Esophagus squamous epithelium (tissue), 5 donors: ENCODE data around the gene SLC1A6. TPM values are rescaled to one million over a fixed set of nuclear protein-coding genes. Genes with fewer than 3 reads are reported as not detected.

Experiments used
- DNase-seq: peaks from one replicate; lab custom pipeline; 2025; lab: John Stamatoyannopoulos, UW
- H3K27ac ChIP-seq, 4 donors: fragments of 200-600 bp; sonication (generic); one replicate each; pipeline ENCODE4 v1.5.1; 2016 to 2019; ENCODE audit warnings: mild to moderate bottlenecking in 1 of 4
- H3K27me3 ChIP-seq, 4 donors: fragments of 200-600 bp; sonication (generic); 1 replicate in 3 of 4; 2 replicates in 1 of 4; pipeline versions ENCODE4 v1.5.1 to v1.6.0; 2017 to 2021; ENCODE audit warnings: antibody characterized with exemption in 1 of 4
- H3K36me3 ChIP-seq, 3 donors: fragments of 200-600 bp; sonication (generic); one replicate each; pipeline ENCODE4 v1.5.1; 2016 to 2019
- H3K4me1 ChIP-seq, 3 donors: fragments of 200-600 bp; sonication (generic); one replicate each; pipeline ENCODE4 v1.5.1; 2017 to 2019
- H3K4me3 ChIP-seq, 4 donors: fragments of 200-600 bp; sonication (generic); 1 replicate in 3 of 4; 2 replicates in 1 of 4; pipeline ENCODE4 v1.5.1; 2016 to 2019; ENCODE audit warnings: mild to moderate bottlenecking in 2 of 4, moderate library complexity in 1 of 4
- H3K9me3 ChIP-seq, 3 donors: fragments of 200-600 bp; sonication (generic); one replicate each; pipeline ENCODE4 v1.5.1; 2016 to 2019
- CTCF ChIP-seq, 6 experiments: fragments of 450-650 bp in 4 of 6; fragments of 200-600 bp in 2 of 6; sonication (generic) in 2 of 6; IDR thresholded peaks; one replicate each; pipeline ENCODE4 v1.5.1; 2016 to 2019; ENCODE audit warnings: antibody characterized with exemption in 6 of 6, mild to moderate bottlenecking in 4 of 6, moderate library complexity in 4 of 6
- POLR2A ChIP-seq, 4 donors: fragments of 450-650 bp; IDR thresholded peaks; one replicate each; pipeline ENCODE4 v1.6.1; 2017; ENCODE audit warnings: antibody characterized with exemption in 4 of 4, mild to moderate bottlenecking in 4 of 4, moderate library complexity in 3 of 4
- WGBS, 2 donors: methylation state at CpG; one replicate each; pipeline ENCODE4 v1.1.5; 2018; 5-methylcytosine and 5-hydroxymethylcytosine counted together
- intact Hi-C: fragments of 100-400 bp; cut with DNase I; formaldehyde crosslinking; loops from one replicate; pipeline ENCODE4 v1.15.0; 2022
- total RNA-seq, 4 donors: library from RNA; depleted of rRNA; stranded (reverse); fragments of >200 nt; gene quantifications; one replicate each; pipeline ENCODE4 v1.1.0, GENCODE V29; 2016
- donor health status: DM: yes; HTN: yes; CAD: no.

Gene SLC1A6
- total RNA-seq, 4 donors from 2014 or later = not detected

GRCh38 chr19:14944456-14944855 lies 35.2 kb downstream of the SLC1A6 start:
- intact Hi-C loops = no loop called here

GRCh38 chr19:14943601-14944000 lies 36.1 kb downstream of the SLC1A6 start:
- intact Hi-C loops = no loop called here
- TF ChIP-seq CTCF (IDR thresholded peaks at IDR 0.05) = no peak
- TF ChIP-seq POLR2A (IDR thresholded peaks at IDR 0.05) = no peak
- H3K9me3 ChIP-seq = no peaks in the 10 kb centered on the region
- no peak overlapping the region for H3K27ac ChIP-seq
- DNase-seq = no peak
- WGBS, 2 donors = 38 to 51% methylated on average over 4 of the region's 4 CpGs
- no peaks in the 10 kb centered on the region for H3K4me1 ChIP-seq
- H3K27me3 ChIP-seq = peaks cover 0 to 7% (median 0%) of the 10 kb centered on the region in 4 donors
- H3K36me3 ChIP-seq = no peaks in the 10 kb centered on the region
- no peak overlapping the region for H3K4me3 ChIP-seq

More at GRCh38 chr19:14944456-14944855, 35.2 kb downstream of the SLC1A6 start:
- no peaks in the 10 kb centered on the region for H3K4me1 ChIP-seq
- H3K36me3 ChIP-seq = no peaks in the 10 kb centered on the region
- WGBS, 2 donors = 56 to 80% methylated on average over 1 of the region's 1 CpG
- peaks cover 0 to 3% (median 0%) of the 10 kb centered on the region in 4 donors for H3K27me3 ChIP-seq
- TF ChIP-seq POLR2A (IDR thresholded peaks at IDR 0.05) = no peak
- TF ChIP-seq CTCF (IDR thresholded peaks at IDR 0.05) = no peak
- no peak overlapping the region for H3K4me3 ChIP-seq
- no peak for DNase-seq
- H3K9me3 ChIP-seq = no peaks in the 10 kb centered on the region
- no peak overlapping the region for H3K27ac ChIP-seq

GRCh38 chr19:14941189-14941588 lies 38.5 kb downstream of the SLC1A6 start, which contains the start of gene OR7C2:
TSS of gene OR7C2 (plus strand) at chr19:14941489. CDS start at chr19:14941489, 0 bp downstream.
- H3K4me3 ChIP-seq = no peak within 1 kb of the TSS
- no peak within 1 kb of the TSS for H3K27ac ChIP-seq
- H3K27me3 ChIP-seq = peaks cover 0 to 7% (median 0%) of the 10 kb centered on the region in 4 donors
- H3K36me3 ChIP-seq = no peaks in the 10 kb centered on the region
- TF ChIP-seq CTCF (IDR thresholded peaks at IDR 0.05) = no peak
- TF ChIP-seq POLR2A (IDR thresholded peaks at IDR 0.05) = no peak
- WGBS, 2 donors = 87 to 97% methylated on average over 6 of the region's 6 CpGs
- H3K9me3 ChIP-seq = no peaks in the 10 kb centered on the region
- intact Hi-C loops = no loop called here
- H3K4me1 ChIP-seq = no peaks in the 10 kb centered on the region
- DNase-seq = no peak

- 84 to 85% methylated on average over 6 of the region's 6 CpGs for WGBS, 2 donors
- peaks cover 0 to 7% (median 0%) of the 10 kb centered on the region in 4 donors for H3K27me3 ChIP-seq
- no peaks in the 10 kb centered on the region for H3K9me3 ChIP-seq
- H3K4me3 ChIP-seq = no peak overlapping the region
- no peak for DNase-seq
- TF ChIP-seq POLR2A (IDR thresholded peaks at IDR 0.05) (no peak), CTCF (IDR thresholded peaks at IDR 0.05) (no peak)
- no peaks in the 10 kb centered on the region for H3K36me3 ChIP-seq
- no peaks in the 10 kb centered on the region for H3K4me1 ChIP-seq
- intact Hi-C loops = no loop called here
- H3K27ac ChIP-seq = no peak overlapping the region
These were observed 39.4 kb downstream of the SLC1A6 start for GRCh38 chr19:14940266-14940665.

GRCh38 chr19:14933506-14933905 lies 46.2 kb downstream of the SLC1A6 start:
- TF ChIP-seq POLR2A (IDR thresholded peaks at IDR 0.05) (no peak), CTCF (IDR thresholded peaks at IDR 0.05) (no peak)
- DNase-seq = no peak
- H3K36me3 ChIP-seq = no peaks in the 10 kb centered on the region
- intact Hi-C loops = no loop called here
- WGBS, 2 donors = 47 to 67% methylated on average over 1 of the region's 1 CpG
- no peaks in the 10 kb centered on the region for H3K4me1 ChIP-seq
- H3K4me3 ChIP-seq = no peak overlapping the region
- H3K27ac ChIP-seq = no peak overlapping the region
- H3K9me3 ChIP-seq = no peaks in the 10 kb centered on the region
- peaks cover 0 to 4% (median 0%) of the 10 kb centered on the region in 4 donors for H3K27me3 ChIP-seq
